Activated T-helper 1 cell treated with anti-CD3 and anti-CD28 coated beads, Interleukin-2, amount 50 U/mL, for 16 hours (primary cell): ENCODE data around the gene PANK2.
"Not testable (repeated sequence)": the region's sequence is repeated elsewhere in the genome, so short reads cannot be mapped to it uniquely, and the experiment has no call there.

ENCODE experiments used
- DNase-seq, 2 donors: peaks; one replicate each; pipeline ENCODE4 v3.0.0-alpha.2; 2020; ENCODE audit warnings: low read depth in 1 of 2, low spot score in 1 of 2

The PANK2 gene

GRCh38 chr20:3925899-3926638, 36.9 kb downstream of the PANK2 start:
- no peak for DNase-seq

DNA sequence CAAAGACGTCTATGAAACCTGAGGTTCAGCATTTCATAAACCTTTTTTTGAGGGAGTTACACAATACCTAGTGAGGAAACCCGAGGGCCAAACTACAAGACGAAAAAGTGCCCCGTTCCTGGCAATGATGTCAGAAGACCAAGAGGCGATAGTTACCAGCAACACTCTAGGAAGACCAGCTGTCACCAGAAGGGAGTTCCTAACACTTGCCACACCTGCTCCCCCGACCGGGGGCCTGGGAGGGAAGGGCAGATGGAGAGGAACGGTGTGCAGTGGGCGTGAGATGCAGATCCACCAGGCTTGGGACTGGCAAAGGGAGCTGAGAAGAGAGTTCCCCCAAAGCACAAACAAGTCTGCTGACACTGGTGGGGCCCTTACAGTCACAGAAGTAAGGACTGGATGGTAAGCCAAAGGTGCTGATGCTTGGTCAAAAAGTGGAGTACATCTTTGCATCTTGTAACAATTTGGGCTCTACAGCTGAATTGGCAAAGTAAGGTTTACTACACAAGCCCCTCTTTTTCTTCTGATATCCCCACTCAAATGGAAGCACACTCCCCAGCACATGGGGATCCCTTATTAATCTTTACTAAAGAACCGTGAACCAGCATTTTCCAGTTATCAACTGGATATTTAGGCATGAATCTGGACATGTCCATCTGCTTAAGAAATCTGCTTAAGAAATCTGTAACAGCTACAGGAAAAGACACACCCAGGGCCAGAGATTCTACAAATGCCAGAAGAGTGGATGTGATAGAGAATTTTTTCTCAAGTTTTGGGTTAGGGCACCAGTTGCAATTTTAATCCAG, 38.5 kb downstream of the PANK2 start:
- DNase-seq: no peak

GRCh38 chr20:3929713-3930060, 40.5 kb downstream of the PANK2 start:
- no peak for DNase-seq

GRCh38 chr20:3930265-3931206, 41.3 kb downstream of the PANK2 start:
- DNase-seq: no peak

- no peak for DNase-seq
These were observed 42.5 kb downstream of the PANK2 start for GRCh38 chr20:3931664-3932063.

- DNase-seq: no peak
These were observed 43.1 kb downstream of the PANK2 start for GRCh38 chr20:3932277-3932676.

DNA sequence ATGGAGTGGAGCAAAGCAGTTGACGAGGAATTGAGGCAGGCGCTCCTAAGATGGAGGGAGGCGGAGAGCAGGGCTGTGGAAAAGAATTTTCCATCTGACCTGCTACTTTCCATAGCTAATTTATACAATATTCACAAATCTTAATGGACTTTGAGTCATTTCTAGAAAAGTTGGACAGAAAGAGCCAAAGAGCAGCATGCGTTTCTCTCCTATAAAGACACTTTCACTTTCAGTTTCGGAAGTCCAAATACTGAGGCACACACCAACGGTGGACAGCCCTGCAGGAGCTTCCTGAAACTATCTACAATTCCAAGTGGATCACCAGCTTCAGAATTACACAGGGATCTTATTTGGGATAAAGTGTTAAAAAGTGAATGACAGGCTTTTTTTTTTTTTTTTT, 43.5 kb downstream of the PANK2 start:
- no peak for DNase-seq

DNA sequence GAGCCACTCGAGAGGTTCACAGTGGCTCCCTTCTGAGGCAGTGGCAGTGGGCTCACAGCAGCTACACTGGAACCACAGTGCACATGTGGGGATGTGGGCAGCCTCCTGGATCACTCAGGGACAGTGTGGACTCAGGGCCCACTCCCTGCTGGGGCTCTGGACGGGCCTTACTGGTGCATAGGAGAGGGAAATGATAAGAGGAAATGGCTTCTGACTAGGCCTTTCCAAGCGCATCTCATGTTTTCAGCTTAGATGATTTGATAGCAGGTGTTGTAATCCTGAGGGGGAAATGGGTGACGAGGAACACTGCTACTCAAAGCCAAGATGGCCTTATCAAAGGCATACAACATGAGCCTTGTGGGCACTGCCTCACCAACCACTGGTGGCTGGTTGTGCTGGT, 44.0 kb downstream of the PANK2 start:
- DNase-seq: no peak

DNA sequence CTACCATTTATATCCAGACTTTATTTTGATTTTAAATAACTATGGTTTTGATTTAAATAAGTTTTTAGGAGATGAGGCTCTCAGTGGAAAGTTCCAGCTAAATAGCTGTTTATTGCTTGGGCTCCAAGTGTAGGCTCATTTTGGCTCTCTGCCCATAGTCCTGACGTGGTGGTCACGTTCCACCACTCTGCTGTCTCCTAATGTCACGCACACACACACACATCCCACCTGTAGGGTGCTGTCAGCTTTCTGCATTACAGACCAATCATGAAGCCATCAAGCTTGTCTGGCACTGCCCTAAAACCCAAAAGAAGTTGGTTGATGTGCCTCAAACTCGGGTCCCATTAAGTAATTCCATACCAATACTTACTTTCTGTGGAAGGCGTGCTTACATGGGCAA, 45.4 kb downstream of the PANK2 start:
- no peak for DNase-seq

- no peak for DNase-seq
These were observed 46.2 kb downstream of the PANK2 start for GRCh38 chr20:3935295-3935955.

GRCh38 chr20:3935956-3936340, 46.8 kb downstream of the PANK2 start:
- DNase-seq: no peak

- DNase-seq: no peak
These were observed 48.4 kb downstream of the PANK2 start for GRCh38 chr20:3937618-3938017.

DNA sequence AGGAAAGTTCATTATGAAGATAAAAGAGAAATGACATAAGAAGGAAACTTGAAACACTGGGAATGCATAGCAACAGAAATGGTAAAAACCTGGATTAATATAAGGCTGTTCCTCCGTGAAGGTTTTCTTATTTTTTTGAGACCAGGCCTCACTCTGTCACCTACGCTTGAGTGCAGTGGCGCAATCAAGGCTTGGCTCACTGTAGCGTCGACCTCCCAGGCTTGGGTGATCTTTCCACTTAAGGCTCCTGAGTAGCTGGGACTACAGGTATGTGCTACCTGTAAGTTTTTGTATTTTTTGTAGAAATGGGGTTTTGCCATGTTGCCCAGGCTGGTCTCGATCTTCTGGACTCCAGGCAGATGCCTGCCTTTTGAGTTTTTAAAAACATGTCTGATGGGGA, 51.7 kb downstream of the PANK2 start:
- DNase-seq: no peak

DNA sequence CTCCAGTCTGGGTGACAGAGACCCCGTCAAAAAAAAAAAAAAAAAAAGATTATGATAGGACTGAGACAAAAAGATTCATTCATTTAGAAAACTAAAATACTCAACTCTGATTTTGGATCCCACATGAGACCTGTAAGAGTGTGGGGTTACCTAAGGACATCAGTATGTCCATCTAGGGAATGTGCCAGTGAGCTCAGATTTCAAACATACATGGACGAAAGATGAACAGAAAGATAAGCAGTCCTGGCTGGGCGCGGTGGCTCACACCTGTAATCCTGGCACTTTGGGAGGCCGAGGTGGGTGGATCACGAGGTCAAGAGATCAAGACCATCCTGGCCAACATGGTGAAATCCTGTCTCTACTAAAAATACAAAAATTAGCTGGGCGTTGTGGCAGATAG, 57.5 kb downstream of the PANK2 start:
- DNase-seq: not testable (repeated sequence)

DNA sequence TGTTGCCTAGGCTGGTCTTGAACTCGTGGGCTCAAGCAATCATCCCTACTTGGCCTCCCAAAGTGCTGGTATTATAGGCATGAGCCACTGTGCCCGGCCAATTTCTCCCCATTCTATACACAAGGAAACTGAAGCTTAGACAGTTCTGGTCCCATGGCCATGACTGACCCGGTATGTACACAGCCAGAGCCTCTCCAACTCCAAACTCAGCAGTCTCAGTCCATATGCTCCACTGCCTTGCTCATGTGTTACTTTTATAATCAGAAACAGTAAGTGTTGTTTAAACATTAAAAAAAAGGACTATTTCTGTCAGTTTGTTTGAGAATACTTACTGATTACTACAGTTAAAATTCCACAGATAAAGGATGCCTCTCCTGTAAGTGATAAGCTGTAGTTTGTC, 75.5 kb downstream of the PANK2 start:
- DNase-seq: no peak

- no peak for DNase-seq
These were observed 77.4 kb downstream of the PANK2 start for GRCh38 chr20:3966571-3966970.

- no peak for DNase-seq
These were observed 80.8 kb downstream of the PANK2 start for GRCh38 chr20:3970016-3970415.

DNA sequence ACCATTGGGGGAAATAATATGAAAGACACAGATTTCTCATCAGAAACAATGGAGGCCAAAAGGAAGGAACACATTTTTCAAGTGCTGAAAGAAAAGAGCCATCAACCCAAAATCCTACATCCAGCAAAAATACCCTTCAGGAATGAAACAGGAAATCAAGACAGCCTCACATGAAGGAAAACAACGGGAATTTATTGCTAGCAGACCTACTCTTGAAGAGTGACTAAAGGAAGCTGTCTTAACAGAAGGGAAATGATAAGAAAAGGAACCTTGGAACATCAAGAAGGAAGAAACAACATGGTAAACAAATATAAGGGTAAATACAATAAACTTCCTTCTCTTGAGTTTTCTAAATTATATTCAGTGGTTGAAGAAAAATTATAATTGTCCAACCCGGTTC, 82.0 kb downstream of the PANK2 start:
- DNase-seq: no peak

- no peak for DNase-seq
These were observed 83.0 kb downstream of the PANK2 start for GRCh38 chr20:3972161-3972560.

DNA sequence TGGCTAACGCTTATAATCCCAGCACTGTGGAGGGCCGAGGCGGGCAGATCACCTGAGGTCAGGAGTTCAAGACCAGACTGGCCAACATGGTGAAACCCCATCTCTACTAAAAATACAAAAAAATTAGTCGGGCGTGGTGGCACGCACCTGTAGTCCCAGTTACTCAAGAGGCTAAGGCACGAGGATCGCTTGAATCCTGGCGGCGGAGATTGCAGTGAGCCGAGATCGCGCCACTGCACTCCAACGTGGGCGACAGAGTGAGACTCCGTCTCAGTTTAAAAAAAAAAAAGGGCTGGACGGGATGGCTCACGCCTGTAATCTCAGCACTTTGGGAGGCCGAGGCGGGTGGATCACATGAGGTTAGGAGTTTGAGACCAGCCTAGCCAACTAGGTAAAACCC, 83.4 kb downstream of the PANK2 start:
- DNase-seq: not testable (repeated sequence)

DNA sequence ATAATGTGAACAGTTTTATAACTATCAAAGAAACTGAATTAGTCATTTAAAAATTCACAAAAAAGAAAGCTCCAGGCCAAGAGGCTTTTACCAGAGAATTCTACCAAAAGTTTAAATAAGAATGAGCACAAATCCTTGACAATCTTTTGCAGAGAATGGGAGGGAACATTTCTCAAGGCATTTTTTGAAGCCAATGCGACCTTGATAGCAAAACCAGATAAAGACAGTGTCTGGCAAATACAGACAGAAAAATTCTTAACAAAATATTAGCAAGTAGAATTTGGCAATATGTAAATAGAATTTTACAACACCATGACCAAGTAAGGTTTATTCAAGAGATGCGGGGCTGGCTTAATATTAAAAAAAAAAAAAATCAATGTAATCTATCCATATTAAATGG, 84.5 kb downstream of the PANK2 start:
- DNase-seq: no peak
